GM18907 (cell line): ENCODE results near the gene TMEM131.

Experiments used
- ATAC-seq: cut with Tn5 transposase; IDR thresholded peaks from one replicate; pipeline ENCODE4 v1.9.1; 2021; ENCODE audit warnings: mild to moderate bottlenecking, moderate library complexity; ENCODE audit not compliant: unreplicated experiment

The TMEM131 gene

GRCh38 chr2:97742381-97742847 is 253.3 kb downstream of the TMEM131 start:
- no peak for ATAC-seq

GRCh38 chr2:97741686-97742085 is 254.1 kb downstream of the TMEM131 start:
- ATAC-seq: no peak

- ATAC-seq: no peak
These were observed 254.5 kb downstream of the TMEM131 start for GRCh38 chr2:97741251-97741650.

- no peak for ATAC-seq
These were observed 255.1 kb downstream of the TMEM131 start for GRCh38 chr2:97740590-97741182.

- no peak for ATAC-seq
These were observed 255.9 kb downstream of the TMEM131 start for GRCh38 chr2:97739893-97740245.

- ATAC-seq: no peak
These were observed 256.5 kb downstream of the TMEM131 start for GRCh38 chr2:97739020-97739892.

- ATAC-seq: no peak
These were observed 257.3 kb downstream of the TMEM131 start for GRCh38 chr2:97738179-97739019.

- no peak for ATAC-seq
These were observed 258.1 kb downstream of the TMEM131 start for GRCh38 chr2:97737421-97738178.

- no peak for ATAC-seq
These were observed 259.0 kb downstream of the TMEM131 start for GRCh38 chr2:97736608-97737330.

- no peak for ATAC-seq
These were observed 259.6 kb downstream of the TMEM131 start for GRCh38 chr2:97736185-97736584.

GRCh38 chr2:97735161-97735561 is 260.6 kb downstream of the TMEM131 start:
- ATAC-seq: no peak

GRCh38 chr2:97734061-97735051 is 261.4 kb downstream of the TMEM131 start:
- ATAC-seq: no peak

- ATAC-seq: no peak
These were observed 262.3 kb downstream of the TMEM131 start for GRCh38 chr2:97733341-97734035.

GRCh38 chr2:97732436-97733340 is 263.1 kb downstream of the TMEM131 start:
- no peak for ATAC-seq

GRCh38 chr2:97731274-97732020 is 264.3 kb downstream of the TMEM131 start:
- no peak for ATAC-seq

- ATAC-seq: no peak
These were observed 265.5 kb downstream of the TMEM131 start for GRCh38 chr2:97730245-97730644.
